ENCODE results near the gene PIK3R1.

DNA sequence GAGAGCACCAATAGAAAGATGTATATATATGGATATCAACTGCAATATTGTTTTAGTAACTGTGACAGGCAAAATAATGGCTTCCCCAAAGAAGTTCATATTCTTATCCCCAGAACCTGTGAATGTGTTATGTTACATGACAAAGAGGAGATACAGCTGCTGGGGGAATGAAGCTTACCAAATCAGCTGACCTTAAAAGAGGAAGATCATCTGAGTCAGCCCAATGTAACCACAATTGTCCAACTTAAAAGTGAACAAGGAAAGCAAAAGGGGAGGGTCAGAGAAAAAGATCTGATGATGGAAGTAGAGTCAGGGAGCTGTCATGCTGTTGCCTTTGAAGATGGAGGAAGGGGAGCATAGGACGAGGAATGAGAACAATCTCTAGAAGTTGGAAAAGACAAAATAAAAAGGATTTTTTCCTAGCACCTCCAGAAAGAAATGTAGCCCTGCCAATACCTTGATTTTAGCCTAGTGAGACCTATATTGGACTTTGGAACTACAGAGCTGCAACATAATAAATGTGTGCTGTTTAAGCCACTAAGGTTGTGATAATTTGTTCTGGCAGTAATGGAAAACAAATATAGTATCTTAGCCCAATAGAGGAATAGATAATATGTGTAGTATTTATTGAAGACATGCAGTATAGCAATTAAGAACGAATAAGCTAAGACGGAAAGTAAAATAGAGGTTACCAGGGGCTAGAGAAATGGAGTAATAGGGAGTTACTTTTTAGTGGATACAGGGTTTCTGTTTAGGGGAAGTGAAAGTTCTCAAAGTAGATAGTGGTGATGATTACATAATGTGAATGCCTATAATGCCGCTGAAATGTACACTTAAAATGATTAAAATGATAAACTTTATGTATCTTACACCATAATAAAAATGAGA is 115.9 kb downstream of the PIK3R1 start:
- TF ChIP-seq POLR2A (IDR thresholded peaks at IDR 0.05; ENCODE audit: low read depth, low read length): no peak
- no peak for TF ChIP-seq POLR2AphosphoS5 (IDR thresholded peaks at IDR 0.05; ENCODE audit: low read length)
- TF ChIP-seq, protein P1, sequence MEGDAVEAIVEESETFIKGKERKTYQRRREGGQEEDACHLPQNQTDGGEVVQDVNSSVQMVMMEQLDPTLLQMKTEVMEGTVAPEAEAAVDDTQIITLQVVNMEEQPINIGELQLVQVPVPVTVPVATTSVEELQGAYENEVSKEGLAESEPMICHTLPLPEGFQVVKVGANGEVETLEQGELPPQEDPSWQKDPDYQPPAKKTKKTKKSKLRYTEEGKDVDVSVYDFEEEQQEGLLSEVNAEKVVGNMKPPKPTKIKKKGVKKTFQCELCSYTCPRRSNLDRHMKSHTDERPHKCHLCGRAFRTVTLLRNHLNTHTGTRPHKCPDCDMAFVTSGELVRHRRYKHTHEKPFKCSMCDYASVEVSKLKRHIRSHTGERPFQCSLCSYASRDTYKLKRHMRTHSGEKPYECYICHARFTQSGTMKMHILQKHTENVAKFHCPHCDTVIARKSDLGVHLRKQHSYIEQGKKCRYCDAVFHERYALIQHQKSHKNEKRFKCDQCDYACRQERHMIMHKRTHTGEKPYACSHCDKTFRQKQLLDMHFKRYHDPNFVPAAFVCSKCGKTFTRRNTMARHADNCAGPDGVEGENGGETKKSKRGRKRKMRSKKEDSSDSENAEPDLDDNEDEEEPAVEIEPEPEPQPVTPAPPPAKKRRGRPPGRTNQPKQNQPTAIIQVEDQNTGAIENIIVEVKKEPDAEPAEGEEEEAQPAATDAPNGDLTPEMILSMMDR (IDR thresholded peaks at IDR 0.05 in 2 of 3, conservative IDR thresholded peaks at IDR 0.05 in 1 of 3; ENCODE audit: control insufficient read depth in 2 of 3, extremely low read depth in 1 of 3, insufficient read depth in 1 of 3, low read depth in 3 of 3, low read length in 3 of 3): no peak
- no peak for TF ChIP-seq SIN3A (IDR thresholded peaks at IDR 0.05; ENCODE audit: low read depth, low read length)
- no peak for TF ChIP-seq FOXK2 (IDR thresholded peaks at IDR 0.05)
- peak in 1 of 2 experiments; percentile 63; a peak in 1 of 4 replicates for TF ChIP-seq EP300 (IDR thresholded peaks at IDR 0.05; ENCODE audit: borderline replicate concordance in 1 of 2, control insufficient read depth in 1 of 2, low read depth in 2 of 2, low read length in 2 of 2)
- TF ChIP-seq KAT2A (conservative IDR thresholded peaks at IDR 0.05; ENCODE audit: control insufficient read depth, low read depth, low read length): no peak
- TF ChIP-seq, protein P2, sequence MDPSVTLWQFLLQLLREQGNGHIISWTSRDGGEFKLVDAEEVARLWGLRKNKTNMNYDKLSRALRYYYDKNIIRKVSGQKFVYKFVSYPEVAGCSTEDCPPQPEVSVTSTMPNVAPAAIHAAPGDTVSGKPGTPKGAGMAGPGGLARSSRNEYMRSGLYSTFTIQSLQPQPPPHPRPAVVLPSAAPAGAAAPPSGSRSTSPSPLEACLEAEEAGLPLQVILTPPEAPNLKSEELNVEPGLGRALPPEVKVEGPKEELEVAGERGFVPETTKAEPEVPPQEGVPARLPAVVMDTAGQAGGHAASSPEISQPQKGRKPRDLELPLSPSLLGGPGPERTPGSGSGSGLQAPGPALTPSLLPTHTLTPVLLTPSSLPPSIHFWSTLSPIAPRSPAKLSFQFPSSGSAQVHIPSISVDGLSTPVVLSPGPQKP (IDR thresholded peaks at IDR 0.05; ENCODE audit: low read depth, low read length): no peak

All from GM12878 (cell line).